ENCODE data around the gene ROS1.

- no peak for TF ChIP-seq CTCF (conservative IDR thresholded peaks at IDR 0.05 in 1 of 2, IDR thresholded peaks at IDR 0.05 in 1 of 2; ENCODE audit: extremely low read depth in 1 of 2, insufficient read depth in 1 of 2, low read depth in 1 of 2, low read length in 2 of 2)
- TF ChIP-seq EZH2 (IDR thresholded peaks at IDR 0.05; ENCODE audit: borderline replicate concordance, low read length) = no peak
These were observed 30.6 kb downstream of the ROS1 start for GRCh38 chr6:117395164-117395563.

Measured in mammary epithelial cell (primary cell).